Activated T-cell treated with anti-CD3 and anti-CD28 coated beads, Interleukin-2, amount 50 U/mL, for 24 hours (primary cell): ENCODE measurements around the gene MAP3K21.

Experiments
- DNase-seq: peaks from one replicate; pipeline ENCODE4 v3.0.0-alpha.2; 2020
- H3K27ac Mint-ChIP-seq: 2 replicates; pipeline ENCODE4 v1.8.0; 2020; ENCODE audit warnings: mild to moderate bottlenecking, mixed read lengths
- H3K27me3 Mint-ChIP-seq: 2 replicates; pipeline ENCODE4 v1.8.0; 2020; ENCODE audit warnings: mixed read lengths
- H3K36me3 Mint-ChIP-seq: 2 replicates; pipeline ENCODE4 v1.8.0; 2020; ENCODE audit warnings: low read depth, mixed read lengths
- H3K4me1 Mint-ChIP-seq: 2 replicates; pipeline ENCODE4 v1.8.0; 2020; ENCODE audit warnings: low read depth, mixed read lengths
- H3K4me3 Mint-ChIP-seq: 2 replicates; pipeline ENCODE4 v1.8.0; 2020; ENCODE audit warnings: mild to moderate bottlenecking, moderate library complexity, mixed read lengths
- H3K9me3 Mint-ChIP-seq: 2 replicates; pipeline ENCODE4 v1.8.0; 2020; ENCODE audit warnings: mixed read lengths

Gene MAP3K21

DNA sequence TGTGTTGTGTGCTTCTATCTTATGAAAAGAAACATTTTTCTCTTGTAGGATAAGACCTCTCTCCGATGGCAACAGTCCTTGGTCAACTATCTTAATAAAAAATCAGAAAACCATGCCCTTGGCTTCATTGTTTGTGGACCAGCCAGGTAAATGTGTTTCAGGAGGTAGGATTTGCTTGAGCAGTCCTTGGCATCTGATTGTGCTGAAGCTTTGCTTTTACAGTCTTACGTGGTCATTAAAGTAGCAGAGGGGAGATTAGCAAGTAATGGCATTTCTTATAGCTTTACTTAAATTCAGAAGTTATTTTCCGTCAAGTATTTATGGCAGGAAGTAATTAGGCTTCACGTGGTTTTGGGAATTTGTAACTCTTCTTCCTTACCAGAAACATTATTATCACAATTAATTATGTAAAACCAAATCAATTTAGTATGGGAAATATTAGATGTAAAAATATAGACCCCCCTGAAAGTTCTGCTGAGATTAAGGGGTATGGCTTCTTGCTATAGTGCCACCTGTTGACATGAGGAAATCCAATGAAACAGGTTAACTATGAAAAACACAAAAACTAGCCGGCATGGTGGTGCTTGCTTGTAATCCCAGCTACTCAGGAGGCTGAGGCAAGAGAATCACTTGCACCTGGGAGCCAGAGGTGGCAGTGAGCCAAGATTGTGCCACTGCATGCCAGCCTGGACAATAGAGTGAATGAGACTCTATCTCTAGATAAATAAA is 49.0 kb downstream of the MAP3K21 start:
- Mint-ChIP-seq H3K27me3 (no peaks in the 10 kb centered on the region), H3K27ac (no peak overlapping the region), H3K9me3 (no peaks in the 10 kb centered on the region), H3K4me3 (no peak overlapping the region), H3K4me1 (peaks cover 5% of the 10 kb centered on the region), H3K36me3 (no peaks in the 10 kb centered on the region)
- no peak for DNase-seq

DNA sequence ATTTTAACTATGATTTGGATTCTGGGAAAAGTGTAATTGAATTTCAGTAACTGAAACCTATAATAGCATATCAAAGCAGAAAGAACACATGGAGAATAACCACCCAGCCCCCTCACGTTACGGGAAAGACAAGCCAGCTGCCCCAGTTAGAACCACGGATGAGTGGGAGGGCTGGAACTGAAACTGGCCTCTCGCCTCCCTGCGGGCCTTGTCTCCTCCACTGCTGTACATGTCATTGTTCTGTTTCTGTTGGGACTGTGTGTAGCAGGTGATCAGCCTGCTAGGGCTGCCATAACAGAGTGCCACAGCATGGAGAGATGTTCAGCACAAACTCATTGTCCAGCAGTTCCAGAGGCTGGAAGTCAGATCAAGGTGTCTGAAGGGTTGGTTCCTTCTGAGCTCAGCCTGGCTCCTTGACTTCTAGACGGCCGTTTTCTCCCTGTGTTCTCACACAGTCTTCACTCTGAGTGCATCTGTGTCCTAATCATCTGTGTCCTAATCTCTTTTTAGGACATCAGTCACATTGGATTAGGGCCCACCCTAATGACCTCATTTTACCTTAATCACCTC is 52.4 kb downstream of the MAP3K21 start:
- Mint-ChIP-seq H3K4me3 (no peak overlapping the region), H3K9me3 (no peaks in the 10 kb centered on the region), H3K4me1 (peaks cover 3% of the 10 kb centered on the region), H3K27ac (no peak overlapping the region), H3K27me3 (no peaks in the 10 kb centered on the region), H3K36me3 (peaks cover 13% of the 10 kb centered on the region)
- DNase-seq, result no peak

DNA sequence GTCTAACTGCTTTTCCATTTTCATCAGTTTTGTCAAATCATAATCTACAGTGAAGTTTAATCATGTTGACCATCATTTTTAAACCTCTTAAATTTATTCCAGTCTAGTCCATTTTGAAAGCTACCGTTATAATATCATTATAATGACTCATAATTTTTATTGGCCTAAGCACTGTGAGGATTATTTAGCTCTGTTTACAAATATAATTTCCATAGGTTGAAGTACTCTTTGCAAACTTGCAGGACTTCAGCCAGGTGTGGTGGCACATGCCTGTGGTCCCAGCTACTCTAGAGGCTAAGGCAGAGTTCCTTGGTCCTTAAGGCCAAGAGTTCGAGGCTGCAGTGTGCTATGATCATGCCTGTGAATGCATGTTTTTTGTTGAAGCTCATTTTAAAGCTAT is 54.3 kb downstream of the MAP3K21 start:
- H3K4me3 Mint-ChIP-seq, result no peak overlapping the region
- DNase-seq, result no peak
- no peaks in the 10 kb centered on the region for H3K27me3 Mint-ChIP-seq
- no peaks in the 10 kb centered on the region for H3K9me3 Mint-ChIP-seq
- H3K36me3 Mint-ChIP-seq, result peaks cover 13% of the 10 kb centered on the region
- H3K4me1 Mint-ChIP-seq, result no peaks in the 10 kb centered on the region
- H3K27ac Mint-ChIP-seq, result no peak overlapping the region

DNA sequence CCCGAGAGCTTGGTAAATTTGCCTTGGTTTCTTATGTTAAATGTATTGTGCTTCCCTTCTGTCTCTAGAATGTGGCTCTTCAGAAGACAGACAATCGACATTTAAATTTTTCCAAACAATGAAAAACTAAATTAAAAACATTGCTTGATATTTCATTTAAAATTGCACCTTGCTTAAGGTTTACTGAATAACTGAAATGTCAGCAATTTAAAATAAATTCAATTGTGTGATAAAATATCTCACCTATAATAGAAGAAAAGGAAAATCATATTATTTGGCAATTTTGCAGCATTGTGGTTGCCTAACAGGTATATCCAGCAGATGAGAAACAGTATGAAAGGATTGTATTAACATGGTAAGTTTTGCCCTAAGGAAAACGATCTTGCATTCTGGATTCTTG is 56.5 kb downstream of the MAP3K21 start:
- Mint-ChIP-seq H3K27me3 (peaks cover 2% of the 10 kb centered on the region), H3K36me3 (peaks cover 13% of the 10 kb centered on the region), H3K4me1 (no peaks in the 10 kb centered on the region), H3K9me3 (no peaks in the 10 kb centered on the region), H3K27ac (no peak overlapping the region), H3K4me3 (no peak overlapping the region)
- no peak for DNase-seq

DNA sequence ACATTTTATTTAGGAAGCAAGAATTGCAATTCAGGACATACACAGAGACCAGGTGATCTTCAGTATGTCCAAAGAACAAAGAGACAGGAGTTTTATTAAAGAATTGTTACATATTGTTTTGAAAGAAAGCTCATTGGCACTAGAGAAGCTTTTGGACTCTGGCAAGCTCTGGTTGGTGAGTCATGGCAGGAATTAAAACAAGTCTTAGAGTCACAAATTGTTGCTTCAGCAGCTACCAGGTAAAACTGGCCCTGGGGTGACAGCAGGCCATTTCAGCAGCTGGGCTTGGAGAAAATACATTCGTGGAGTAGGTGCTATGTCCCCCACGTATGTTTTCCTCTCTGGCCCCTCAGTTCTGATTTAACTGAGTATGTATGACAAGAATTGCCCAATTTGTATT is 58.8 kb downstream of the MAP3K21 start:
- Mint-ChIP-seq H3K4me3 (no peak overlapping the region), H3K36me3 (peaks cover 13% of the 10 kb centered on the region), H3K4me1 (no peaks in the 10 kb centered on the region), H3K9me3 (no peaks in the 10 kb centered on the region), H3K27ac (no peak overlapping the region), H3K27me3 (peaks cover 7% of the 10 kb centered on the region)
- DNase-seq, result no peak

DNA sequence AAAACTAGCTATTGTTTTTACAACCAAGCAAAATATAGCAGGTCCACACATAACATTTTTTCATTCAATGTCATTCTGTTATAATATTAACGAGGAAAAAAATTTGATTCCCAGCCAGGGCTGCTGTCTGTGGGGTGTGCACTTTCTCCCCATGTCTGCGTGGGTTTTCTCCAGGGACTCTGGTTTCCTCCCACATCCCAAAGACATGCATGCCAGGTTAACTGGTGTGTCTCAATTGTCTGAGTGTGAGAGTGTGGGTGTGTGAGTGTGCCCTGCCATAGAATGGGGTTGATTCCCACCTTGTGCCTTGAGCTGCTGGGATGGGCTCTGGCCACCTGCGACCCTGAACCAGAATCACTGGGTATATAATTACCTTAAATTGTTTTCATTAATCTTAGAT is 60.1 kb downstream of the MAP3K21 start:
- DNase-seq, result no peak
- H3K4me3 Mint-ChIP-seq, result no peak overlapping the region
- no peaks in the 10 kb centered on the region for H3K9me3 Mint-ChIP-seq
- H3K27ac Mint-ChIP-seq, result no peak overlapping the region
- H3K4me1 Mint-ChIP-seq, result no peaks in the 10 kb centered on the region
- peaks cover 14% of the 10 kb centered on the region for H3K27me3 Mint-ChIP-seq
- H3K36me3 Mint-ChIP-seq, result peaks cover 7% of the 10 kb centered on the region

DNA sequence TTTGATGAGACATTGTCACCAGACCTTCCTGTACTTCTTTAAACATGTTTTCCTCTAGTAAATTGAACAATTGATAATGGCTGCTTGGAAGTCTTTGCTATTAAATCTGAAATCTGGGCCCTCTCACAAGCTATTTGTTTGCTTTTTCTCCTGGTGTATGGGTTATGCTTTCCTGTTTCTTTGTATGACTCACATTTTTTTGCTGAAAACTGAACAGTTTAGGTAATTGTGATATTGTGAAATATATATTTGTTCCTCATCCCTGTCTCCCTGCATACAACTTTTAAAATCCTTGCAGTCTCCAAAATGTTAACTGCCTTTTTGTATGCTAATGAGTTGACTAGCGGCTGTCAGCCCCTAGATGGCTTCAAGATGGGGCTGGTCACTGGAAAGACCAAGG is 61.6 kb downstream of the MAP3K21 start:
- Mint-ChIP-seq H3K36me3 (no peaks in the 10 kb centered on the region), H3K9me3 (no peaks in the 10 kb centered on the region), H3K4me1 (no peaks in the 10 kb centered on the region), H3K27me3 (peaks cover 27% of the 10 kb centered on the region), H3K27ac (no peak overlapping the region), H3K4me3 (no peak overlapping the region)
- no peak for DNase-seq

DNA sequence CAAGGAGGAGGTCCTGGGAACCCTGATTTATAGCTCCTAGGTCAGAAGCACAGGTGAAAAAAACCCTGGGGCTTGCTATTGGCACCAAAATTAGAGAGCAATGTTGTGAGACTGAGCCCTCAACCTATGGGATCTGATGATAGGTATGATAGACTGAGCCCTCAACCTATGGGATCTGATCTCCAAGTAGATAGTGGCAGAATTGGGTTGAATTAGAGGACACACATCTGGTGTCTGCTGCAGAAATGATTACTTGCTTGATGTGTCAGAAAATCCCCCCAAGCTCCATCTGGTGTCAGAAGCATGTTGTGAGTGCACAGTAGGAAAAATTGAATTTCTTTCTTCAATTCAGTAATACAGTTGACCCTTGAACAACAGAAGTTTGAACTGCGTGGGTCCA is 62.4 kb downstream of the MAP3K21 start:
- no peak for DNase-seq
- Mint-ChIP-seq H3K36me3 (no peaks in the 10 kb centered on the region), H3K27ac (no peak overlapping the region), H3K4me3 (no peak overlapping the region), H3K27me3 (peaks cover 29% of the 10 kb centered on the region), H3K9me3 (no peaks in the 10 kb centered on the region), H3K4me1 (no peaks in the 10 kb centered on the region)

DNA sequence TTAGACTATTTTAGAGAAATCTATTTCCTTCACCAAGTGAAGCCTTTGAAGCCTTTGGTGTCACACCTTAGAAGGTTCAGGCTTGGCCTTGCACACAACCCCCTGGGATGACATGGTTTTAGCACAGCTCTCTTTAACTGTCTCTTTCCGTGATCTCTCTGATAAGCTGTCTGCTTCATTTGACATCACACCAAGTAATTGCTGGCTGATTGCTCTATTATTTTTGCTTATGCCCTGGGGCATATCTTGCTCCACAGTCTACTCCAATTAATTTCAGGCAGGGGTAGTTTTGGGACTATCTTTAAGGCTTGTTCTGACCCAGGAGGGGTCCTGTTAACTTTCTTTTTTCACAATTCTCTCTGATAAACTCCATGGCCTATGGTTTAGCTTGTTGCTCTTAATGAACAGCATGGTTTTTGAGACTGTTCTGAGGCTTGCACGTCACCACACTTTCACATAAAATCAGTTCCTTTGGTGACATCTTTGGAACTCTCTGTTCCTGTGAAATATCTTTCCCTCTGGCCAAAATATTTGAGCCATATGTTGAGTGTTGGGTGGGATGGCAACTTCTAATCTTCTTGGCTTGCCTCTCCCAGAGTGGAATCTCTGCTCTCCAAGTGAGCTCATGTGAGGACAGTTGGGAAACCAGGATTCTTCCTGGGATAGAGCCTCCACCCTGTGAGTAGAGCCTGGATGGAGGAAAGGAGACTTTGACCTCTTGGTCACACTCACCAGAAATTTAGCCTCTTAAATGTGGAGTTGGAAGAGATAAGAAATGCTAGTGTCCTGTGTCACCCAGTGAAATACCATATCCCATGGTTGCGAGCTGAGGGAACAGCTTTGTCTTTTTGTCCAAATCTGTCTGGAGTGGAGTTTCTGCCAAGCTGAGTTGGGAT is 63.6 kb downstream of the MAP3K21 start:
- DNase-seq, result no peak
- no peaks in the 10 kb centered on the region for H3K4me1 Mint-ChIP-seq
- H3K4me3 Mint-ChIP-seq, result no peak overlapping the region
- peaks cover 32% of the 10 kb centered on the region for H3K27me3 Mint-ChIP-seq
- H3K9me3 Mint-ChIP-seq, result no peaks in the 10 kb centered on the region
- H3K36me3 Mint-ChIP-seq, result no peaks in the 10 kb centered on the region
- H3K27ac Mint-ChIP-seq, result no peak overlapping the region

DNA sequence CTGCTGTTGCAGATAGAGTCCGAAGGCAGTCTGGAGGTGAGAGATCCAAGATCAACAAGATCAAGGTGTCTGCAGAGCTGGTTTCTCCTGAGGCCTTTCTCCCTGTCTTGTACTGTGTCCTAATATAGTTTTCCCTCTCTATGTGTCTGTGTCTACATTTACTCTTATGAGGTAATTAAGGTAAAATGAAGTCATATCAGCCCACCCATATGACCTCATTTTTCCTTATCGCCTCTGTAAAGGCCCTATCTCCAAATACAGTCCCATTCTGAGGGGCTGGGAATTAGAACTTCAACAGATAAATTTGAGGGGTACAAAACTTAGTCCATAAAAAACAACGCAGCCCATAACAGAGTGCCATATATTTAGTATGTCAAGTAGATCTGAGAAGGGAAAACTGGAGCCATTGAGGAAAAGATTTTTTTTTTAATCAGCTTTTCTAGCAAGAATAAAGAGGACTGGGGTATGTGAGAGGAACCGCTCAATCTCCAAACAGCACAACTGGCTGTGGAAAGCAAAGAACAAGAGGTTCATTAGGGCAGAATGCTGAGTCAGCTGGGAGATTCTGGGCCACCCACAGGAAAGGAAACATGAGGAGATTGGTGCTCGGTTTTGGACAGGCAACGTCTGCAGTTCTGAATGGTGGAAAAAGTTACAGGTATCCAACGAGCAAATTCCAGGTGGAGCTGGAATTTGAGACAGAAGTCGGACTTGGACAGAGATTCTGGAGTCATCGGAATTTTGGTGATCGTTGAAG is 65.7 kb downstream of the MAP3K21 start:
- Mint-ChIP-seq H3K9me3 (no peaks in the 10 kb centered on the region), H3K36me3 (no peaks in the 10 kb centered on the region), H3K4me1 (no peaks in the 10 kb centered on the region), H3K4me3 (no peak overlapping the region), H3K27me3 (peaks cover 46% of the 10 kb centered on the region), H3K27ac (no peak overlapping the region)
- no peak for DNase-seq

DNA sequence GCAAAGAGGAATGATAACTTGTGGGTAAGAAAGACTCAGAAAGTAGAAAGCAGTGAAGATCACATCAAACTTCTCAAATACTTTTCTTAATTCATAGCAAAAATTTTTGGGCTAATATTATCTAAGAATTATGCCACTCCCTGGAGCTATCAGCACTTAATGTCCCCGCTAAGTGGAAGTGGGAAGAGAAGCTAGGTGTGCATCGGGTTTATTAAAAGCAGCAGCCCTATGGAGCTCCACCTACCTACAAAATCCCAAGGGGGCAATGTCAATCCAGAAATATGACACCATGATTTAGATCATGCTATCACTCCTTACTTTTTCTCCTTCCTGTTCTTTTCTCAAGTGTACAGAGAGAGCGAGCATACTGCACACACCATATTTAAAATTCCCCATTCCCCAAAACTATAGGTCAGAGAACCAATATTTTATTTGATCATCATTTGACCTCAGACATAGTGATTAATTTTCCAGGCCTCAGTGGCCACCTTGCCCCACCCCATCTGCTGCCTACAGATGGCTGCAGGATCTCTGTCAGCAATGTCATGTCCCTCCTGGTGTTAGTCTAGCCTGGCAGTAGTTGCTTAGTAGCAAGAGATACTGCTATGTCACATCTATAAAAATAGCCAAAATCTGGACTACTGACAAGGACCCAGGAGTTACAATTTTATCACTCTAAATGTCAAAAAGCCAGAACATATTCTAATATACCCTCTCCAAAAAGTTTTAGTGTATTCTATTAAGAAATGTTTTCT is 66.6 kb downstream of the MAP3K21 start:
- Mint-ChIP-seq H3K36me3 (no peaks in the 10 kb centered on the region), H3K4me1 (no peaks in the 10 kb centered on the region), H3K4me3 (no peak overlapping the region), H3K27ac (no peak overlapping the region), H3K9me3 (no peaks in the 10 kb centered on the region), H3K27me3 (peaks cover 44% of the 10 kb centered on the region)
- DNase-seq, result no peak

DNA sequence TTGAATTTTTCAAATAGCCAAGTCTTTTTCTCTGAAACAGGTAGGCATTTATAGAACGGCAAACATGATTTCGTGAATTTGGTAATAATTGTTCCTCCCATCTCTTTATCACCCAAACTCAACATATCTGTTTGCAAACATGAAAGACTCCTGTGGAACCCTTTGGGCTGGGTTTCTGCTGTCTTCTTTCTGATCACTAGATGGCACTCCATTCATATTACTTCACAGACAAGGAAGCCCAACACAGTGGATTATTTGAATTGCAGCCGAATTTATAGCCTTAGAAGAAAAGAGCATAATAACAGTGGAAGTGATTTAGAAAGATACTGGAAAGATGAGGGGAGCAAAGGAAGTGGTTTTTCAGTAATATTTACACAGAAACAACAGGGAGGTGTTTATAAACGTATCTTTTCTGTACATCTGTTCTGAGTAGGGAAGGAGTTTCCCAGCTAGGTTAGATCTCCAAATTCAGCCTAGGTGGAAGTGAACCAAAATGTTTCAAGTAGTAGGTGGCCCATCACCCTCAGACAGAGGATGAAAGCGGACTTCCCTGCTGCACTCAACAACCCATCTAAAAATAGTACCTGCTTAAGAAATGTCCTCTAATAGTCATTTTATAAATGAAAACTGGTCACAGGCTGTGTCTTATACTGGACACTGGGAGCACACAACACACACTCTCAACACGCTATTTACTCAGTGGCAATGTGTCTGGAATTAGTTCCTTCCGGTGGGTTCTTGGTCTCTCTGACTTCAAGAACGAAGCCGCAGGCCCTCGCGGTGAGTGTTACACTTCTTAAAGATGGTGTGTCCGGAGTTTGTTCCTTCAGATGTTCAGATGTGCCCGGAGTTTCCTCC is 67.6 kb downstream of the MAP3K21 start:
- Mint-ChIP-seq H3K27me3 (peaks cover 48% of the 10 kb centered on the region), H3K27ac (no peak overlapping the region), H3K4me3 (no peak overlapping the region), H3K4me1 (no peaks in the 10 kb centered on the region), H3K36me3 (no peaks in the 10 kb centered on the region), H3K9me3 (no peaks in the 10 kb centered on the region)
- DNase-seq, result no peak

DNA sequence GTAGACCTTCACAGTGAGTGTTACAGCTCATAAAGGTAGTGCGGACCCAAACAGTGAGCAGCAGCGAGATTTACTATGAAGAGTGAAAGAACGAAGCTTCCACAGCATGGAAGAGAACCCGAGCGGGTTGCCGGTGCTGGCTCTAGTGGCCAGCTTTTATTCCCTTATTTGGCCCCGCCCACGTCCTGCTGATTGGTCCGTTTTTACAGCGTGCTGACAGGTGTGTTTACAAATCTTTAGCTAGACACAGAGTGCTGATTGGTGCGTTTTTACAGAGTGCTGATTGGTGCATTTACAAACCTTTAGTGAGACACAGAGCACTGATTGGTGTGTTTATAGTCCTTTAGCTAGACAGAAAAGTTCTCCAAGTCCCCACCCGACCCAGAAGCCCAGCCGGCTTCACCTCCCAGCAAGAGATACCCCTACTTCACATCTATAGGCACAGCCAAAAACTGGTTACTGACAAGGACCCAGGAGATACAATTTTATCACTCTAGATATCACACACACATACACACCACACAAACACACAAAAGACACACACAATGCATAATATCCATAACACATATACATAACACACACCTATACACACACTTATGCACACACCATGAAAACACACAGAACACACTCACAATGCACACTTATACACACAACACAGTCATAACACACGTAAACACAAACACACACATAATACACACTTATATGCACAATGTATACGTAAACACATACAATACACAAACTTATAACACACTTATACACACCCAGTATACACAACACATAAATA is 68.5 kb downstream of the MAP3K21 start:
- Mint-ChIP-seq H3K4me1 (no peaks in the 10 kb centered on the region), H3K27ac (no peak overlapping the region), H3K9me3 (no peaks in the 10 kb centered on the region), H3K4me3 (no peak overlapping the region), H3K36me3 (no peaks in the 10 kb centered on the region), H3K27me3 (peaks cover 51% of the 10 kb centered on the region)
- DNase-seq, result no peak
